Vagina (tissue), 2 donors: ENCODE results near the gene UST. TPM values are rescaled to one million over a fixed set of nuclear protein-coding genes. Genes with fewer than 3 reads are reported as not detected.

Experiments used
- DNase-seq, 2 donors: peaks; one replicate each; pipeline ENCODE4 v3.0.0-alpha.2; 2017; ENCODE audit errors: extremely low spot score in 2 of 2
- H3K27ac ChIP-seq: fragments of 200-600 bp; sonication (generic); one replicate; pipeline ENCODE4 v1.5.1; 2019
- H3K27me3 ChIP-seq: fragments of 200-600 bp; sonication (generic); one replicate; pipeline ENCODE4 v1.5.1; 2019
- H3K36me3 ChIP-seq, 2 donors: fragments of 200-600 bp; sonication (generic); one replicate each; pipeline ENCODE4 v1.5.1; 2017 to 2019
- H3K4me1 ChIP-seq: fragments of 200-600 bp; sonication (generic); one replicate; pipeline ENCODE4 v1.5.1; 2019
- H3K4me3 ChIP-seq, 2 donors: fragments of 200-600 bp; sonication (generic); 1 replicate in 1 of 2; 2 replicates in 1 of 2; pipeline ENCODE4 v1.5.1; 2016 to 2019
- H3K9me3 ChIP-seq: fragments of 200-600 bp; sonication (generic); one replicate; pipeline ENCODE4 v1.5.1; 2019
- CTCF ChIP-seq, 3 experiments: fragments of 450-650 bp in 2 of 3; fragments of 200-600 bp in 1 of 3; sonication (generic) in 1 of 3; IDR thresholded peaks; one replicate each; pipeline ENCODE4 v1.5.1; 2017 to 2019; ENCODE audit warnings: antibody characterized with exemption in 3 of 3, mild to moderate bottlenecking in 2 of 3, moderate library complexity in 2 of 3
- POLR2A ChIP-seq, 2 donors: fragments of 450-650 bp; IDR thresholded peaks; one replicate each; pipeline ENCODE4 v1.6.1; 2017; ENCODE audit warnings: antibody characterized with exemption in 2 of 2, mild to moderate bottlenecking in 2 of 2, moderate library complexity in 2 of 2
- POLR2AphosphoS5 ChIP-seq, 2 donors: sonication (generic); formaldehyde crosslinking; IDR thresholded peaks; one replicate each; pipeline ENCODE4 v1.9.0; 2017; ENCODE audit warnings: antibody characterized with exemption in 2 of 2, mild to moderate bottlenecking in 2 of 2, low read depth in 1 of 2; ENCODE audit not compliant: insufficient read depth in 1 of 2
- intact Hi-C: fragments of 100-400 bp; cut with DNase I; formaldehyde crosslinking; loops from one replicate; pipeline ENCODE4 v1.15.1; 2023
- total RNA-seq: library from RNA; depleted of rRNA; stranded (reverse); fragments of >200 nt; gene quantifications from one replicate; pipeline ENCODE4 v1.2.3, GENCODE V29; 2016

The UST gene
- total RNA-seq, 1 donor from 2014 or later, result 14.2 TPM

DNA sequence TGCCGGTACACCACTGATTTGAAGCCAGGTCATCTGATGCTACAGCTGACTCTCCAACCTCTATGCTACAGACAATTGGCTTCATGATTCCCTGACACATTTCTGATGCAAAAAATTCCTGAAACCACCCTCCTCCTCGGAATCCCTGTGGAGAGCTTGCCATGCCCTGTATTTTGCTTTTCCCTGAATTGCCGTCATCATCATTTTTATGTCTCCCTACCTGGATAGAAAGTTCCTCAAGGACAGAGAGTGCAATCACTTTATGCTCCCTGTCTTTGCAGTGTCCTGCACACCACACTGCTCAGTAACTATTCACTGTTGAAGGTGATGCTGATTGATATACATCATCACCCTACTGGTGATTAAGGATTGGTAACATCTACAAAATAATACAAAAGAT lies 239.8 kb downstream of the UST start:
- no peaks in the 10 kb centered on the region for H3K4me1 ChIP-seq
- no peak overlapping the region for H3K27ac ChIP-seq
- intact Hi-C loops, result no loop called here
- H3K4me3 ChIP-seq, result no peak overlapping the region
- no peak for DNase-seq
- no peaks in the 10 kb centered on the region for H3K36me3 ChIP-seq
- no peaks in the 10 kb centered on the region for H3K9me3 ChIP-seq
- H3K27me3 ChIP-seq, result no peaks in the 10 kb centered on the region
- TF ChIP-seq POLR2A (IDR thresholded peaks at IDR 0.05), result no peak
- TF ChIP-seq CTCF (IDR thresholded peaks at IDR 0.05), result no peak
- TF ChIP-seq POLR2AphosphoS5 (IDR thresholded peaks at IDR 0.05; ENCODE audit: insufficient read depth in 1 of 2, low read depth in 1 of 2), result no peak

- Histone ChIP-seq H3K27me3 (no peaks in the 10 kb centered on the region), H3K4me3 (no peak overlapping the region), H3K9me3 (no peaks in the 10 kb centered on the region), H3K27ac (no peak overlapping the region), H3K4me1 (no peaks in the 10 kb centered on the region), H3K36me3 (no peaks in the 10 kb centered on the region)
- intact Hi-C loops, result no loop called here
- no peak for DNase-seq
- no peak for TF ChIP-seq POLR2A (IDR thresholded peaks at IDR 0.05)
- no peak for TF ChIP-seq CTCF (IDR thresholded peaks at IDR 0.05)
- TF ChIP-seq POLR2AphosphoS5 (IDR thresholded peaks at IDR 0.05; ENCODE audit: insufficient read depth in 1 of 2, low read depth in 1 of 2), result no peak
Measured at GRCh38 chr6:148987982-148988381, 241.2 kb downstream of the UST start.

DNA sequence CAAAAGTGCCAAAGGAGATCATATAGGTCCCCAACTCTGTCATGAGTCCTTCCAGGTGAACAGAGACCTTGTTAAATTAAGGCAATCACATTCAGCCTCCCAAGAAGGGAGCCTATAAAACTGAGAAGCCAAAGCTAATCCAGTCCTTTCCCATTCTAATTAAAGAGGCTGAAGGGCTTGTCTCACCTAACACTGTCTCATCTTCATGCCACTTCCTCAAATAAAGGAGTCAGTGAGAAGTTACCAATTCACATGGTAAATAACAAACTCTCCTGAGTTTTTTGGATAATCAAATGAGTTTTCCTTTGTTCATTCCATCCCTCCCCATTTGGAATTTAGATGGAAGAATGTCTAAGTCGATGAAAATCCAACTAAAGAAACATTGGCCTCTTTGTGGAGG lies 242.8 kb downstream of the UST start:
- Histone ChIP-seq H3K36me3 (no peaks in the 10 kb centered on the region), H3K9me3 (no peaks in the 10 kb centered on the region), H3K27me3 (no peaks in the 10 kb centered on the region), H3K4me3 (no peak overlapping the region), H3K27ac (no peak overlapping the region), H3K4me1 (no peaks in the 10 kb centered on the region)
- intact Hi-C loops, result no loop called here
- DNase-seq, result no peak
- TF ChIP-seq CTCF (IDR thresholded peaks at IDR 0.05) (no peak), POLR2AphosphoS5 (IDR thresholded peaks at IDR 0.05; ENCODE audit: insufficient read depth in 1 of 2, low read depth in 1 of 2) (no peak), POLR2A (IDR thresholded peaks at IDR 0.05) (no peak)

DNA sequence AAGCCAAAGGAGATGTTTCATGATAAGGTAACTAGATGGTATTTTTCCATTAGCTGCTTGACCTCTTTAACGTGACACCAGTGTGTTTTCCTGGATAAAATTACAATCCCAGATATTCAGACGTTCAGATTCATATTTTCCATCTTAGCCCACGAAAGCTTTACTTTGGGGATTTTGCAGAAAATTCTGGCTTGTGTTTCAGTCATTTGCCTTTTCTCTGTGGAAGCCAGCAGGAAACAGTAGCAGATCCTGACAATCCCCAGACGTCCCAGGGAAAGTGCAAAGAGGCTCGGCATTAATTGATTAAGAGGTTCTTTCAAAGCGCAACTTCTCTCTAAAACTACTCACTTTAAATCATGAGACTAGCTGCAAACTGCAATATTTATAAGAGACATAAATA lies 243.6 kb downstream of the UST start:
- Histone ChIP-seq H3K4me3 (no peak overlapping the region), H3K9me3 (no peaks in the 10 kb centered on the region), H3K4me1 (no peaks in the 10 kb centered on the region), H3K27me3 (no peaks in the 10 kb centered on the region), H3K27ac (no peak overlapping the region), H3K36me3 (no peaks in the 10 kb centered on the region)
- intact Hi-C loops, result no loop called here
- TF ChIP-seq CTCF (IDR thresholded peaks at IDR 0.05) (no peak), POLR2AphosphoS5 (IDR thresholded peaks at IDR 0.05; ENCODE audit: insufficient read depth in 1 of 2, low read depth in 1 of 2) (no peak)
- DNase-seq, result no peak

DNA sequence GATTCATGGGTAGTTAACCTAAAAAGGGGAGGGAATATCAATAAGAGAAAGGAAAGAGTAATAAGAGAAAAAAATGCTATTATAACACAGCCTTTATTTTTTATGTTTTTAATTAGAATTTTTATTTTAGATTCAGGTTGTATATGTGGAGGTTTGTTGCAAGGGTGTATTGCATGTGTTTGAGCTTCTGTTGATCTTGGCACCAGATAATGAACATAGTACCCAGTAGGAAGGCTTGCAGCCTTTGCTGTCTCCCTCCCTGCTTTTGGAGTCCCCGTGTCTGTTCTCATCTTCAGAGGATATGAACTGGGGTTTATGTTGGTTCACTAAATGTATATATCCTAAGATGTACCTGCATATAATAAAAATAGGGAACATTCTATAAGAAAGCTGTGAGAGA lies 250.0 kb downstream of the UST start:
- Histone ChIP-seq H3K27me3 (no peaks in the 10 kb centered on the region), H3K36me3 (no peaks in the 10 kb centered on the region), H3K4me1 (no peaks in the 10 kb centered on the region), H3K9me3 (no peaks in the 10 kb centered on the region), H3K4me3 (no peak overlapping the region), H3K27ac (no peak overlapping the region)
- DNase-seq, result no peak
- TF ChIP-seq POLR2AphosphoS5 (IDR thresholded peaks at IDR 0.05; ENCODE audit: insufficient read depth in 1 of 2, low read depth in 1 of 2), result no peak
- TF ChIP-seq POLR2A (IDR thresholded peaks at IDR 0.05), result no peak
- TF ChIP-seq CTCF (IDR thresholded peaks at IDR 0.05), result no peak
- intact Hi-C loops, result no loop called here
